GM21737 (cell line): ENCODE measurements around the gene ZNF140.

Experiments used
- ATAC-seq: cut with Tn5 transposase; IDR thresholded peaks from one replicate; pipeline ENCODE4 v1.9.1; 2021; ENCODE audit warnings: mild to moderate bottlenecking, moderate library complexity; ENCODE audit not compliant: unreplicated experiment

ZNF140 gene

DNA sequence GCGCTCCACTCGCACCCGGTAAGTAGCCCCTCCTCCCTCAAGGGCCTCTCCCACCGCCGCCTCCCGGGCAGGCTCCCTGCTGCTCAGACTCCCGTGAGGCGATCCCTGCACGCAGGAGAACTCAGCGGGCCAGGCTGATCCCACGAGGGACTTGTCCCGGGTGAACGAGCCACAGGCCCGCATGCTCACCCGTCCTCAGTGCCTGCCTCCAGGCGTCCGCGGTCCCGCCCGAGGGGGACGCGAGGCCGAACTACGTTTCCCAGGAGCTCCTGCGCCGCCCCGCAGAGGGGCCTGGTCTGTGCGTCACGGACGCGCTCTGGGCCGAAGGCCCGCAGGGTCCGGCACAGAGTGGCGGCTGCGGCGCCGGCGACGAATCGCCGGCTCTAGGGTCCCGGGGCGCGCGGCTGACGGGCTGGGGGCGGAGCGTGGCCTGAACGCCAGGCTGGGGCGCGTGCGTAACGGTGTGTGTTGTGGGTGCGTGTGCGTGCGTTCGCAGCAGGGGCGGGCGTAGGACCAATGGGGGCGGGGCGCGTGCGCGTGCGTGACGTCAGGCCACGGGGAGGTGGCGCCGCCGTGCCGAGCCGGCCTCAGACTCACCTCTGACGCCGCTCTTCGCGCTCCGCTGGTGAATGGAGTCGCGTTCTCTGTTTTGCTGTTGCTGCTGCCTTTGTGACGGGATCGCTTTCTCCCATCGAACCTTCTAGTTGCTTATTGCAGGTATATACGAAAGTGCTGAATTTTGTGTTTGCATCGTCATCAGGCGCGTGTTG is 49.5 kb downstream of the ZNF140 start, which contains the start of the genes ZNF10 and ZNF891:
Gene ZNF10, plus strand, starts transcription at position 590 of the 770 bp plus-strand sequence. CDS start 13,866 bp downstream, outside the sequence.
Gene ZNF891, minus strand, starts transcription at position 237 of the 770 bp plus-strand sequence. CDS start 8,356 bp downstream, outside the sequence.
- ATAC-seq, result peak; percentile 93

DNA sequence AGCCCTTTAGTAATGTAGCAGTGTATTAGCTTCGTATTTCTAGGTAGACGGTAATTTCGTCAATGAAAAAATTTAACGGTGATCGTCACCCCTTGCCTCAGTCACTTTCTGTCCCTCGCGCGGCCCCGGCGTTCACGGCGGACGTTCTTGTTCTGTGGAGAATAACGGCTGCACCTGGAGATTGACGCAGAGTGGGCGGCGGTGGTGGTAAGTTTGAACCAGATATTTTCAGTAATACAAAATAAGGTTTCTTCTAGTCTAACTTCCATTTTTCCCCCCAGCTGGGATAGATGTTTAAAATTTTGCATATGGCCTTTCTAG is 50.0 kb downstream of the ZNF140 start:
- peak; percentile 3 for ATAC-seq

GRCh38 chr12:133135747-133136146 is 55.0 kb downstream of the ZNF140 start:
- ATAC-seq, result no peak

DNA sequence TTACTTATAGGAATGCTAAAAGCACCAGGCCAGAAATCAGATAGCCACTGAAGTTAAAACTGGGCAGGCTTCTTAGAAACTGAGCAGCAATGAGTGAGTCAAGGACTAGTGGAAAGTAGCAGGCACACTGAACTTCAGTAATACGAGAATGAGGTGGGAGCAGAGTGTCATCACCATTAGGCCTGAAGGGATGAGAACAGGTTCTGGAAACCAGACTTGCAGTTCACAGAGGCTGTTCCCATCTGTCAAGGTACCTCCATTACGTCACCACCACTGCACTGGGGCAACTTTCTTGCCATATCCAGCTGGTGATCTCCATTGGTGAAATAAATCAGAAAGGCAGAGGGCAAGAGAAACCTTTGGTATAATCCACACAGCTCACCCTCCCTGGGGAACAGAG is 65.3 kb downstream of the ZNF140 start:
- no peak for ATAC-seq

DNA sequence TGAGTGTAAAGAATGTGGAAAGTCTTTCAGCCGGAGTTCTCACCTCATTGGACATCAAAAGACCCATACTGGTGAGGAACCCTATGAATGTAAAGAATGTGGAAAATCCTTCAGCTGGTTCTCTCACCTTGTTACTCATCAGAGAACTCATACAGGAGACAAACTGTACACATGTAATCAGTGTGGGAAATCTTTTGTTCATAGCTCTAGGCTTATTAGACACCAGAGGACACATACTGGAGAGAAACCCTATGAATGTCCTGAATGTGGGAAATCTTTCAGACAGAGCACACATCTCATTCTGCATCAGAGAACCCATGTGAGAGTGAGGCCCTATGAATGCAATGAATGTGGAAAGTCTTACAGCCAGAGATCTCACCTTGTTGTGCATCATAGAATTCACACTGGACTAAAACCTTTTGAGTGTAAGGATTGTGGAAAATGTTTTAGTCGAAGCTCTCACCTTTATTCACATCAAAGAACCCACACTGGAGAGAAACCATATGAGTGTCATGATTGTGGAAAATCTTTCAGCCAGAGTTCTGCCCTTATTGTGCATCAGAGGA is 75.5 kb downstream of the ZNF140 start:
- ATAC-seq, result no peak
